Activated T-cell treated with anti-CD3 and anti-CD28 coated beads, Interleukin-2, amount 50 U/mL, for 4 hours (primary cell): ENCODE data around the gene MLF2. TPM values are rescaled to one million over a fixed set of nuclear protein-coding genes. Genes with fewer than 3 reads are reported as not detected.
"Not testable (repeated sequence)": the region's sequence is repeated elsewhere in the genome, so short reads cannot be mapped to it uniquely, and the experiment has no call there.

Experiments used
- ATAC-seq, 2 donors: fragments of 200-7000 bp; cut with Tn5 transposase; one replicate each; pipeline ENCODE4 v1.10.0; 2021
- DNase-seq: peaks from one replicate; pipeline ENCODE4 v3.0.0-alpha.2; 2020
- H3K27me3 Mint-ChIP-seq: one replicate; pipeline ENCODE4 v1.8.0; 2021; ENCODE audit warnings: low read depth, mixed read lengths
- H3K36me3 Mint-ChIP-seq: one replicate; pipeline ENCODE4 v1.8.0; 2022; ENCODE audit warnings: mixed read lengths; ENCODE audit not compliant: insufficient read depth
- H3K4me1 Mint-ChIP-seq: one replicate; pipeline ENCODE4 v1.8.0; 2021; ENCODE audit warnings: low read depth, mixed read lengths
- H3K4me3 Mint-ChIP-seq: one replicate; pipeline ENCODE4 v1.8.0; 2021; ENCODE audit warnings: mild to moderate bottlenecking, moderate library complexity, mixed read lengths
- H3K9me3 Mint-ChIP-seq: one replicate; pipeline ENCODE4 v1.8.0; 2021; ENCODE audit warnings: mixed read lengths
- total RNA-seq, 3 donors: library from RNA; stranded (reverse); gene quantifications; one replicate each; pipeline ENCODE4 v1.2.1, GENCODE V29; 2021

Gene MLF2
- total RNA-seq, 3 donors from 2014 or later, result 185 to 199 (median 189) TPM

- ATAC-seq, result no peak
- peaks cover 28% of the 10 kb centered on the region for H3K4me1 Mint-ChIP-seq
- H3K9me3 Mint-ChIP-seq, result no peaks in the 10 kb centered on the region
- H3K4me3 Mint-ChIP-seq, result no peak overlapping the region
- H3K27me3 Mint-ChIP-seq, result peaks cover 25% of the 10 kb centered on the region
- H3K36me3 Mint-ChIP-seq, result no peaks in the 10 kb centered on the region
- no peak for DNase-seq
Observed at GRCh38 chr12:6763380-6763779, 10.4 kb upstream of the MLF2 start.

DNA sequence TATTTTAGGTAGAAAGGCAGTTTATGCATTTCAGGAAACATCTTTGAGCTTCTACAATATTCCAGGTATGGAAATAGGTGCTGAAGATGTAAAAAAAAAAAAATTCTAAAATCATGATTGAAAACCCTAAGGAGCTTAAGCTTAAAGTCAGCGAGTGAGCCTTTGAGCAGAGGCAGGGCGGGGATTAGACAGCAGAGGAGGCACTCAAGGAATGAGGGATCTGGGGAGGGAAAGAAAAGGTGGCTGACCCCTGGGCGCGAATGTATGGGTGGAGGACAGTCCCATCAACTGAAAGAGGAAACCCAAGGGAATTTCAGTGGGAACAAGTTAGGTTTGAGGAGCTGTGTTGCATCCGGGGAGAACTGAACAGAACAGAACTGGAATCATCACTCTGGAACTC lies 6.8 kb upstream of the MLF2 start:
- Mint-ChIP-seq H3K4me3 (no peak overlapping the region), H3K36me3 (no peaks in the 10 kb centered on the region), H3K9me3 (no peaks in the 10 kb centered on the region), H3K27me3 (peaks cover 7% of the 10 kb centered on the region), H3K4me1 (peaks cover 7% of the 10 kb centered on the region)
- no peak for DNase-seq
- ATAC-seq, result no peak

DNA sequence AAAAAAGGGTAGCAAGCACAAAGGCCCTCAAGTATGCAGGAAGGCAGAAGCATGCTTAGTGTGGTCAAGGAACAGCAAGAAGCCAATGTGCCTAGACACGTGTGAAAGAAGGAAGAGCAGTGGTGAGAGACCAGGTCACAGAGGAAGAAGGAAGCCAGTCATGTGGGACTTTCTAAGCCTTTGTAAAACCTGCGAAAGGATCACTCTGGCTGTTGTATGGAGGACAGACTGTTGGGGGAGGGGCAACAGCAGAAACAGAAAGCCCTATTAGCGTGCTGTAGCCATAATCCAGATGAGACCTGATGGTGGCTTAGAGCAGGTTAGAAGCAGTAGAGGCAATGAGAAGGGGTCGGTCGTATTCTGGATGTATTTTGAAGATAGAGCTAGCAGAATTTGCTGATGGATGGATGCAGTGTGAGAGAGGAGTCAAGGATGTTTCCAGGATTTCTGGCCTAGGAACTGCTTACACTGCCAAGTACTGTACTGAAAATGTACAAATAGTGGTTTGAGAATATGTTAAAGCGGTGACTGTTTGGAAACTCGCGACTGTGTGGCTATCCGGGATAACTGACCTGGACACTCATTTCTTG lies 5.7 kb upstream of the MLF2 start:
- ATAC-seq (no peak), DNase-seq (no peak)
- no peaks in the 10 kb centered on the region for H3K36me3 Mint-ChIP-seq
- no peaks in the 10 kb centered on the region for H3K27me3 Mint-ChIP-seq
- H3K4me1 Mint-ChIP-seq, result peaks cover 5% of the 10 kb centered on the region
- no peaks in the 10 kb centered on the region for H3K9me3 Mint-ChIP-seq
- no peak overlapping the region for H3K4me3 Mint-ChIP-seq

- no peak for DNase-seq
- no peak for ATAC-seq
- H3K9me3 Mint-ChIP-seq, result no peaks in the 10 kb centered on the region
- H3K4me1 Mint-ChIP-seq, result peaks cover 6% of the 10 kb centered on the region
- H3K36me3 Mint-ChIP-seq, result no peaks in the 10 kb centered on the region
- no peak overlapping the region for H3K4me3 Mint-ChIP-seq
- no peaks in the 10 kb centered on the region for H3K27me3 Mint-ChIP-seq
Observed at GRCh38 chr12:6757028-6757690, 4.2 kb upstream of the MLF2 start.

- no peaks in the 10 kb centered on the region for H3K27me3 Mint-ChIP-seq
- ATAC-seq (no peak), DNase-seq (no peak)
- H3K36me3 Mint-ChIP-seq, result peaks cover 7% of the 10 kb centered on the region
- no peak overlapping the region for H3K4me3 Mint-ChIP-seq
- no peaks in the 10 kb centered on the region for H3K9me3 Mint-ChIP-seq
- H3K4me1 Mint-ChIP-seq, result peaks cover 14% of the 10 kb centered on the region
Observed at GRCh38 chr12:6754411-6754810, 1.5 kb upstream of the MLF2 start.

- Mint-ChIP-seq H3K27me3 (no peaks in the 10 kb centered on the region), H3K4me1 (peaks cover 14% of the 10 kb centered on the region), H3K9me3 (no peaks in the 10 kb centered on the region), H3K36me3 (peaks cover 12% of the 10 kb centered on the region), H3K4me3 (peak overlapping the region; percentile 92)
- ATAC-seq, result no peak
- DNase-seq, result no peak
Observed at GRCh38 chr12:6753772-6754356, 923 bp upstream of the MLF2 start.

- Mint-ChIP-seq H3K4me3 (peak overlapping the region; percentile 92), H3K36me3 (peaks cover 25% of the 10 kb centered on the region), H3K9me3 (no peaks in the 10 kb centered on the region), H3K4me1 (peaks cover 14% of the 10 kb centered on the region), H3K27me3 (no peaks in the 10 kb centered on the region)
- peak in 1 of 2 donors; percentile 3 for ATAC-seq
- DNase-seq, result peak; percentile 29
Observed at GRCh38 chr12:6752167-6752920, 597 bp downstream of the MLF2 start.

DNA sequence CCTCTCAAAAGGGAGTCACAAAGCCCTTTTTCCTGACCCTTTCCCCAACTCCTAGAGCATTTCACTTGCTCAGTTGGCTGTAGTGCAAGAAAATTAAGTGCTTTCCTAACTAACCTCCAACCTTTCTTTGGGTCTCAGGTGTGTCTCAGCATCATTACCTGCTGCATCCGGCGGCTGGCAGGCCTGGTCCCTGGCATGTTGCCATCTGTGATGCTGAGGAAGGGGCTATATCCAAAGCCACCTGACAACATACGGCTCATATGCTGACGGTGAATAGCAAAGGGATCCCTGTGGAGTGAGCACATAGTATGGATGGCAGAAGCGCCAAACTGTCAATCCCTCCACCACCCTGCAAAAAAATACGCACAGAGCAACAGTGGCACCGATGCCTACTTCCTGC lies 1.2 kb downstream of the MLF2 start:
- no peaks in the 10 kb centered on the region for H3K9me3 Mint-ChIP-seq
- peaks cover 25% of the 10 kb centered on the region for H3K36me3 Mint-ChIP-seq
- peaks cover 16% of the 10 kb centered on the region for H3K4me1 Mint-ChIP-seq
- peak overlapping the region; percentile 92 for H3K4me3 Mint-ChIP-seq
- ATAC-seq, result no peak
- H3K27me3 Mint-ChIP-seq, result no peaks in the 10 kb centered on the region
- DNase-seq, result no peak

GRCh38 chr12:6750506-6750905 lies 2.4 kb downstream of the MLF2 start:
- H3K9me3 Mint-ChIP-seq, result no peaks in the 10 kb centered on the region
- H3K27me3 Mint-ChIP-seq, result no peaks in the 10 kb centered on the region
- H3K4me1 Mint-ChIP-seq, result peaks cover 21% of the 10 kb centered on the region
- no peak overlapping the region for H3K4me3 Mint-ChIP-seq
- peaks cover 25% of the 10 kb centered on the region for H3K36me3 Mint-ChIP-seq
- no peak for DNase-seq
- no peak for ATAC-seq

GRCh38 chr12:6748761-6749160 lies 4.2 kb downstream of the MLF2 start:
- H3K9me3 Mint-ChIP-seq, result no peaks in the 10 kb centered on the region
- no peak for DNase-seq
- H3K36me3 Mint-ChIP-seq, result peaks cover 25% of the 10 kb centered on the region
- H3K4me1 Mint-ChIP-seq, result peaks cover 25% of the 10 kb centered on the region
- no peak for ATAC-seq
- no peak overlapping the region for H3K4me3 Mint-ChIP-seq
- H3K27me3 Mint-ChIP-seq, result no peaks in the 10 kb centered on the region

GRCh38 chr12:6747216-6747615 lies 5.7 kb downstream of the MLF2 start:
- no peak for DNase-seq
- Mint-ChIP-seq H3K9me3 (peaks cover 4% of the 10 kb centered on the region), H3K36me3 (peaks cover 25% of the 10 kb centered on the region), H3K4me3 (no peak overlapping the region), H3K4me1 (peaks cover 29% of the 10 kb centered on the region), H3K27me3 (no peaks in the 10 kb centered on the region)
- no peak for ATAC-seq

- Mint-ChIP-seq H3K9me3 (peaks cover 4% of the 10 kb centered on the region), H3K4me1 (peaks cover 23% of the 10 kb centered on the region), H3K36me3 (peaks cover 22% of the 10 kb centered on the region), H3K27me3 (no peaks in the 10 kb centered on the region), H3K4me3 (no peak overlapping the region)
- ATAC-seq, result peak; percentile 49 to 56
- no peak for DNase-seq
Observed at GRCh38 chr12:6745741-6746525, 7.0 kb downstream of the MLF2 start.

- peak; percentile 53 to 75 for ATAC-seq
- H3K36me3 Mint-ChIP-seq, H3K27me3 Mint-ChIP-seq, H3K4me3 Mint-ChIP-seq, H3K9me3 Mint-ChIP-seq, DNase-seq: not testable (repeated sequence)
- peaks cover 20% of the 10 kb centered on the region for H3K4me1 Mint-ChIP-seq
Observed at GRCh38 chr12:6743300-6743699, 9.6 kb downstream of the MLF2 start.

DNA sequence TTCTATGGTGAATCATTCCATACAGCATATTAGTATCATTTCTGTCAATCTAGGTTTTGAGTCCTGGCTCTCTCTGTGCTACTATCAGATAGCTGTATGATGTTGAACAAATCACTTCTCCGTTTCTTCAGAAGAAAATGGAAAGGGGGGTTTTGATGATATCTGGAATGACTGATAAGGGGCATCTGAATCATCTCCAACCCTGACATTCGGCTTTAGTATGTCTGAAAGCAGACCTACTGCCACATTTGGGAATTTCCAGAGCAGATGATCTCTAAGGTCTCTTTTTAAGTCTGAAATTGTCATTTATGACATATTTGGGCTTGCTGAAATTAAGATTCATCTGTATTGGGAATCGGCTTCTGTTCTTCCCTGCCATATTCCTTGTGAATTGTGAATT lies 10.1 kb downstream of the MLF2 start:
- no peak overlapping the region for H3K4me3 Mint-ChIP-seq
- no peak for DNase-seq
- peaks cover 4% of the 10 kb centered on the region for H3K9me3 Mint-ChIP-seq
- H3K27me3 Mint-ChIP-seq, result no peaks in the 10 kb centered on the region
- peaks cover 5% of the 10 kb centered on the region for H3K36me3 Mint-ChIP-seq
- H3K4me1 Mint-ChIP-seq, result peaks cover 20% of the 10 kb centered on the region
- peak; percentile 74 to 80 for ATAC-seq
